H9 (cell line): ENCODE data around the gene ENOX1. TPM values are rescaled to one million over a fixed set of nuclear protein-coding genes. Genes with fewer than 3 reads are reported as not detected.

Source experiments
- DNase-seq: peaks from one replicate; pipeline ENCODE4 v3.0.0-alpha.2; 2017
- H2AFZ ChIP-seq: one replicate; pipeline ENCODE4 v1.6.1; 2013; ENCODE audit warnings: mild to moderate bottlenecking, low read length, control low read depth, moderate library complexity
- H2AK5ac ChIP-seq: 2 replicates; pipeline ENCODE4 v1.6.1; 2013; ENCODE audit warnings: low read length, control low read depth, mixed read lengths; ENCODE audit not compliant: insufficient read length
- H2BK120ac ChIP-seq: one replicate; pipeline ENCODE4 v1.6.1; 2013; ENCODE audit warnings: low read depth, mild to moderate bottlenecking, low read length, control low read depth, inconsistent platforms; ENCODE audit not compliant: poor library complexity, severe bottlenecking
- H2BK12ac ChIP-seq: 2 replicates; pipeline ENCODE4 v1.6.1; 2013; ENCODE audit warnings: low read length, control low read depth, mixed read lengths, low read depth; ENCODE audit not compliant: insufficient read length
- H2BK15ac ChIP-seq: 2 replicates; pipeline ENCODE4 v1.6.1; 2013; ENCODE audit warnings: low read depth, low read length, control low read depth
- H2BK20ac ChIP-seq: one replicate; pipeline ENCODE4 v1.6.1; 2013; ENCODE audit warnings: low read depth, mild to moderate bottlenecking, low read length, control low read depth, inconsistent platforms; ENCODE audit not compliant: poor library complexity, severe bottlenecking
- H2BK5ac ChIP-seq: 2 replicates; pipeline ENCODE4 v1.6.1; 2013; ENCODE audit warnings: low read length, control low read depth, mixed read lengths; ENCODE audit not compliant: insufficient read length
- H3K14ac ChIP-seq: 2 replicates; pipeline ENCODE4 v1.6.1; 2013; ENCODE audit warnings: low read length, control low read depth; ENCODE audit not compliant: insufficient read depth
- H3K18ac ChIP-seq: 2 replicates; pipeline ENCODE4 v1.6.1; 2013; ENCODE audit warnings: low read depth, mild to moderate bottlenecking, mixed read lengths, low read length, control low read depth; ENCODE audit not compliant: insufficient read length
- H3K23ac ChIP-seq: 2 replicates; pipeline ENCODE4 v1.6.1; 2013; ENCODE audit warnings: low read length, control low read depth, mixed read lengths, low read depth; ENCODE audit not compliant: insufficient read length
- H3K23me2 ChIP-seq: 2 replicates; pipeline ENCODE4 v1.6.1; 2013; ENCODE audit warnings: low read depth, mild to moderate bottlenecking, mixed read lengths, low read length, control low read depth; ENCODE audit not compliant: insufficient read length, poor library complexity, severe bottlenecking
- H3K27ac ChIP-seq: 2 replicates; pipeline ENCODE4 v1.5.1; 2013; ENCODE audit warnings: low read length, control low read depth, mixed read lengths, low read depth; ENCODE audit not compliant: insufficient read length
- H3K27me3 ChIP-seq: 2 replicates; pipeline ENCODE4 v1.6.1; 2013; ENCODE audit warnings: low read length, control low read depth, inconsistent platforms; ENCODE audit not compliant: insufficient read depth
- H3K4ac ChIP-seq: 2 replicates; pipeline ENCODE4 v1.6.1; 2013; ENCODE audit warnings: low read depth, mild to moderate bottlenecking, control low read depth, inconsistent platforms, low read length, moderate library complexity
- H3K4me1 ChIP-seq: 2 replicates; pipeline ENCODE4 v1.6.1; 2013; ENCODE audit warnings: low read length, control low read depth, inconsistent platforms; ENCODE audit not compliant: insufficient read depth
- H3K4me2 ChIP-seq: 2 replicates; pipeline ENCODE4 v1.6.1; 2013; ENCODE audit warnings: low read length, control low read depth, mixed read lengths; ENCODE audit not compliant: insufficient read length, insufficient read depth
- H3K56ac ChIP-seq: 2 replicates; pipeline ENCODE4 v1.6.1; 2013; ENCODE audit warnings: low read depth, mild to moderate bottlenecking, mixed read lengths, low read length, control low read depth; ENCODE audit not compliant: insufficient read length
- H3K79me1 ChIP-seq: 2 replicates; pipeline ENCODE4 v1.6.1; 2013; ENCODE audit warnings: low read depth, mild to moderate bottlenecking, moderate library complexity, low read length, control low read depth, inconsistent platforms; ENCODE audit not compliant: insufficient read depth, poor library complexity, severe bottlenecking
- H3K79me2 ChIP-seq: 2 replicates; pipeline ENCODE4 v1.6.1; 2013; ENCODE audit warnings: low read length, control low read depth, inconsistent platforms; ENCODE audit not compliant: insufficient read depth
- H3K9ac ChIP-seq: 2 replicates; pipeline ENCODE4 v1.6.1; 2013; ENCODE audit warnings: low read length, control low read depth, mixed read lengths; ENCODE audit not compliant: insufficient read length; ENCODE audit errors: extremely low read depth
- H3K9me3 ChIP-seq: one replicate; pipeline ENCODE4 v1.6.1; 2013; ENCODE audit warnings: low read depth, low read length, inconsistent platforms; ENCODE audit not compliant: control insufficient read depth
- H3T11ph ChIP-seq: one replicate; pipeline ENCODE4 v1.6.1; 2013; ENCODE audit warnings: mild to moderate bottlenecking, low read length, control low read depth, inconsistent platforms
- H4K20me1 ChIP-seq: one replicate; pipeline ENCODE4 v1.6.1; 2013; ENCODE audit not compliant: control insufficient read depth, insufficient read length, insufficient read depth
- H4K5ac ChIP-seq: 2 replicates; pipeline ENCODE4 v1.6.1; 2013; ENCODE audit warnings: low read depth, mild to moderate bottlenecking, mixed read lengths, low read length, control low read depth; ENCODE audit not compliant: insufficient read length
- H4K8ac ChIP-seq: replicated peaks from 2 replicates; pipeline ENCODE4 v1.6.1; 2013; ENCODE audit warnings: low read length, control low read depth, mixed read lengths, low read depth; ENCODE audit not compliant: insufficient read length
- H4K91ac ChIP-seq: 2 replicates; pipeline ENCODE4 v1.6.1; 2013; ENCODE audit warnings: low read depth, mild to moderate bottlenecking, moderate library complexity, mixed read lengths, low read length, control low read depth; ENCODE audit not compliant: insufficient read length
- H3K27ac Mint-ChIP-seq, 3 experiments: 2 replicates in 2 of 3; 3 replicates in 1 of 3; pipeline ENCODE4 v1.8.0; 2020 to 2021; ENCODE audit warnings: mixed read lengths in 3 of 3, mild to moderate bottlenecking in 1 of 3, moderate library complexity in 1 of 3
- H3K27me3 Mint-ChIP-seq: 2 replicates; pipeline ENCODE4 v1.8.0; 2021; ENCODE audit warnings: low read depth, mild to moderate bottlenecking, moderate library complexity, mixed read lengths
- H3K36me3 Mint-ChIP-seq, 3 experiments: 2 replicates in 2 of 3; 3 replicates in 1 of 3; pipeline ENCODE4 v1.8.0; 2020 to 2021; ENCODE audit warnings: low read depth in 3 of 3, mixed read lengths in 3 of 3; ENCODE audit not compliant: insufficient read depth in 1 of 3
- H3K4me1 Mint-ChIP-seq, 2 experiments: 2 replicates each; pipeline ENCODE4 v1.8.0; 2020; ENCODE audit warnings: mixed read lengths in 2 of 2
- H3K4me3 Mint-ChIP-seq, 2 experiments: 2 replicates in 1 of 2; 3 replicates in 1 of 2; pipeline ENCODE4 v1.8.0; 2020 to 2021; ENCODE audit warnings: mild to moderate bottlenecking in 2 of 2, mixed read lengths in 2 of 2, moderate library complexity in 1 of 2
- H3K9me3 Mint-ChIP-seq, 2 experiments: 2 replicates in 1 of 2; 3 replicates in 1 of 2; pipeline ENCODE4 v1.8.0; 2020; ENCODE audit warnings: mild to moderate bottlenecking in 2 of 2, mixed read lengths in 2 of 2, moderate library complexity in 1 of 2
- total RNA-seq: library from RNA; stranded (reverse); gene quantifications from 2 replicates; pipeline ENCODE4 v1.2.1, GENCODE V29; 2021
- TF ChIP-seq, protein P1 (sequence below): fragments of 200-600 bp; sonication (generic); conservative IDR thresholded peaks from 3 replicates; pipeline ENCODE4 v1.8.0; 2021; ENCODE audit warnings: antibody characterized with exemption, mild to moderate bottlenecking

ENOX1 gene
- total RNA-seq, 1 experiment from 2014 or later: 0.24 TPM

DNA sequence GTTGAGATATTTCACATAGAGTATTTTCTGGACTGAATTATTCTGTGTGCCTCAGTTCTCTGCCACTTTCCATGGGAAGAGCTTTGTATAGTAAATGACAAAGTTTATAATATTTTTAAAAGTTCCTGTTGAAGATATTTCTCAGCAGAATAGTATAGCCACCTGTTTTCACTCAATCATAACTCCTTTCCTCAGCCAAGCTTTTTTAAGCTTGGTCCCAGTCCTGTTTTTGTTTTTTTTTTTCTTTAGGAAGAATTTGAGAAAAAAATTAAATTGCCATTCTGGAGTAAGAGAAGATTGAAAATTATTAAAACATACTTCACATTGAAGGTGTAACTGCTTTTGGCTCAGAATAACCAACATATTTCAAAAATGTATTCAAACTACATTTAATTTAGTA is 55.5 kb downstream of the ENOX1 start:
- Histone ChIP-seq H2BK5ac (no peak overlapping the region), H2AFZ (no peak overlapping the region), H3K27me3 (no peaks in the 10 kb centered on the region), H3K9ac (no peak overlapping the region), H3K79me1 (no peaks in the 10 kb centered on the region), H2BK12ac (no peak overlapping the region), H2BK120ac (no peak overlapping the region), H2BK15ac (no peak overlapping the region), H3K4me1 (no peaks in the 10 kb centered on the region), H2AK5ac (no peak overlapping the region), H3K23ac (no peak overlapping the region), H3K14ac (no peak overlapping the region), H4K20me1 (no peaks in the 10 kb centered on the region), H4K5ac (no peak overlapping the region), H3T11ph (no peak overlapping the region), H3K27ac (no peak overlapping the region), H3K18ac (no peak overlapping the region), H3K23me2 (no peaks in the 10 kb centered on the region), H3K4me2 (no peak overlapping the region), H4K91ac (no peak overlapping the region), H2BK20ac (no peak overlapping the region), H4K8ac (no peak overlapping the region), H3K56ac (no peak overlapping the region), H3K9me3 (no peaks in the 10 kb centered on the region), H3K4ac (no peak overlapping the region), H3K79me2 (no peaks in the 10 kb centered on the region)
- no peaks in the 10 kb centered on the region for H3K36me3 Mint-ChIP-seq
- TF ChIP-seq, protein P1, sequence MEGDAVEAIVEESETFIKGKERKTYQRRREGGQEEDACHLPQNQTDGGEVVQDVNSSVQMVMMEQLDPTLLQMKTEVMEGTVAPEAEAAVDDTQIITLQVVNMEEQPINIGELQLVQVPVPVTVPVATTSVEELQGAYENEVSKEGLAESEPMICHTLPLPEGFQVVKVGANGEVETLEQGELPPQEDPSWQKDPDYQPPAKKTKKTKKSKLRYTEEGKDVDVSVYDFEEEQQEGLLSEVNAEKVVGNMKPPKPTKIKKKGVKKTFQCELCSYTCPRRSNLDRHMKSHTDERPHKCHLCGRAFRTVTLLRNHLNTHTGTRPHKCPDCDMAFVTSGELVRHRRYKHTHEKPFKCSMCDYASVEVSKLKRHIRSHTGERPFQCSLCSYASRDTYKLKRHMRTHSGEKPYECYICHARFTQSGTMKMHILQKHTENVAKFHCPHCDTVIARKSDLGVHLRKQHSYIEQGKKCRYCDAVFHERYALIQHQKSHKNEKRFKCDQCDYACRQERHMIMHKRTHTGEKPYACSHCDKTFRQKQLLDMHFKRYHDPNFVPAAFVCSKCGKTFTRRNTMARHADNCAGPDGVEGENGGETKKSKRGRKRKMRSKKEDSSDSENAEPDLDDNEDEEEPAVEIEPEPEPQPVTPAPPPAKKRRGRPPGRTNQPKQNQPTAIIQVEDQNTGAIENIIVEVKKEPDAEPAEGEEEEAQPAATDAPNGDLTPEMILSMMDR: no peak
- no peak overlapping the region for H3K27ac Mint-ChIP-seq
- no peak overlapping the region for H3K4me3 Mint-ChIP-seq
- H3K9me3 Mint-ChIP-seq: no peaks in the 10 kb centered on the region
- peaks cover 12 to 13% of the 10 kb centered on the region in 2 experiments for H3K4me1 Mint-ChIP-seq
- DNase-seq: no peak
- no peaks in the 10 kb centered on the region for H3K27me3 Mint-ChIP-seq
